Astrocyte of the spinal cord (primary cell): Measurements from ENCODE around the gene CGNL1.
A peak's percentile ranks its signal among the peaks of the same experiment; 100 is the strongest.

Source experiments
- DNase-seq: peaks from one replicate; pipeline ENCODE4 v3.0.0; 2011; ENCODE audit warnings: low read depth, low spot score
- H3K4me3 ChIP-seq: 2 replicates; pipeline ENCODE4 v1.5.1; 2011; ENCODE audit warnings: low read depth, mild to moderate bottlenecking, low read length, moderate library complexity
- CTCF ChIP-seq: IDR thresholded peaks from 2 replicates; pipeline ENCODE4 v1.5.1; 2012; ENCODE audit warnings: low read depth, mild to moderate bottlenecking, low read length, inconsistent platforms
- in situ Hi-C: cut with HindIII; loops from 2 replicates; pipeline ENCODE4 v1.10.0; 2017; ENCODE audit warnings: low sequenced_read_pairs

Gene CGNL1

GRCh38 chr15:57557810-57558209 is 181.5 kb downstream of the CGNL1 start:
- no peak for TF ChIP-seq CTCF
- in situ Hi-C loops, result no loop called here
- no peak for DNase-seq
- H3K4me3 ChIP-seq, result no peak overlapping the region

- DNase-seq, result peak; percentile 22
- peak; percentile 91 for TF ChIP-seq CTCF
- no peak overlapping the region for H3K4me3 ChIP-seq
- in situ Hi-C loops, result no loop called here
These were observed 183.6 kb downstream of the CGNL1 start for GRCh38 chr15:57559875-57560274.

GRCh38 chr15:57561041-57561711 is 184.9 kb downstream of the CGNL1 start:
- no peak overlapping the region for H3K4me3 ChIP-seq
- in situ Hi-C loops, result no loop called here
- TF ChIP-seq CTCF, result peak; percentile 93
- peak; percentile 70 for DNase-seq

GRCh38 chr15:57562196-57562769 is 186.0 kb downstream of the CGNL1 start:
- in situ Hi-C loops, result no loop called here
- TF ChIP-seq CTCF, result no peak

GRCh38 chr15:57563416-57563815 is 187.1 kb downstream of the CGNL1 start:
- in situ Hi-C loops, result no loop called here
- TF ChIP-seq CTCF, result no peak
- DNase-seq, result no peak
- H3K4me3 ChIP-seq, result no peak overlapping the region

More at GRCh38 chr15:57562196-57562769, 186.0 kb downstream of the CGNL1 start:
- no peak overlapping the region for H3K4me3 ChIP-seq
- DNase-seq, result no peak

- no peak overlapping the region for H3K4me3 ChIP-seq
- no peak for TF ChIP-seq CTCF
- DNase-seq, result no peak
- in situ Hi-C loops, result no loop called here
These were observed 189.0 kb downstream of the CGNL1 start for GRCh38 chr15:57565311-57565710.
